IMR-90 (cell line): ENCODE measurements around the gene SDK1. TPM values are rescaled to one million over a fixed set of nuclear protein-coding genes. Genes with fewer than 3 reads are reported as not detected.

ENCODE experiments used
- ATAC-seq: fragments of 200-7000 bp; cut with Tn5 transposase; 2 replicates; pipeline ENCODE4 v1.9.1; 2020; ENCODE audit warnings: low read depth, mild to moderate bottlenecking, moderate library complexity
- BruUV-seq: library from RNA; stranded (reverse); fragments of 400-500 nt; replicated peaks from 2 replicates; lab custom pipeline; 2021; lab: Mats Ljungman, UMichigan
- CTCF ChIA-PET: fragments of 300-600 bp; formaldehyde crosslinking; extraction: SDS; loops from one replicate; lab custom pipeline; 2021; ENCODE audit warnings: antibody characterized with exemption; lab: Yijun Ruan, JAX
- POLR2A ChIA-PET: fragments of 300-600 bp; sonication (Branson Sonifier 250); formaldehyde crosslinking; loops from one replicate; lab custom pipeline; 2022; ENCODE audit warnings: antibody characterized with exemption; ENCODE audit not compliant: unreplicated experiment; lab: Charles Lee
- DNase-seq: peaks from one replicate; pipeline ENCODE4 v3.0.0; 2013
- H2AFZ ChIP-seq: replicated peaks from 2 replicates; pipeline ENCODE3; 2013; ENCODE audit warnings: low read length, mild to moderate bottlenecking; ENCODE audit not compliant: poor library complexity
- H2AK5ac ChIP-seq: 2 replicates; pipeline ENCODE4 v1.6.1; 2013; ENCODE audit warnings: low read depth, low read length, inconsistent platforms
- H2AK9ac ChIP-seq: replicated peaks from 2 replicates; pipeline ENCODE3; 2013; ENCODE audit warnings: mild to moderate bottlenecking, low read depth, low read length, moderate library complexity; ENCODE audit not compliant: poor library complexity
- H2BK120ac ChIP-seq: 2 replicates; pipeline ENCODE4 v1.6.1; 2013; ENCODE audit warnings: low read depth, low read length, inconsistent platforms
- H2BK15ac ChIP-seq: 3 replicates; pipeline ENCODE4 v1.6.1; 2013; ENCODE audit warnings: low read depth, low read length, inconsistent platforms
- H2BK20ac ChIP-seq: 2 replicates; pipeline ENCODE4 v1.6.1; 2013; ENCODE audit warnings: low read depth, mild to moderate bottlenecking, inconsistent platforms, low read length, moderate library complexity
- H2BK5ac ChIP-seq: 2 replicates; pipeline ENCODE4 v1.6.1; 2013; ENCODE audit warnings: mild to moderate bottlenecking, low read depth, low read length, inconsistent platforms; ENCODE audit not compliant: poor library complexity, severe bottlenecking
- H3K14ac ChIP-seq: replicated peaks from 2 replicates; pipeline ENCODE4 v1.6.1; 2013; ENCODE audit warnings: low read depth, low read length, inconsistent platforms
- H3K18ac ChIP-seq: 2 replicates; pipeline ENCODE4 v1.6.1; 2013; ENCODE audit warnings: low read depth, low read length, control low read depth
- H3K23ac ChIP-seq: 2 replicates; pipeline ENCODE4 v1.6.1; 2013; ENCODE audit warnings: low read depth, low read length, inconsistent platforms
- H3K27ac ChIP-seq: 2 replicates; pipeline ENCODE4 v1.5.1; 2013; ENCODE audit warnings: mild to moderate bottlenecking, control low read depth, low read length; ENCODE audit not compliant: insufficient read depth
- H3K27me3 ChIP-seq: 2 replicates; pipeline ENCODE4 v1.6.1; 2013; ENCODE audit warnings: low read length; ENCODE audit not compliant: control insufficient read depth, insufficient read depth
- H3K36me3 ChIP-seq: 2 replicates; pipeline ENCODE4 v1.6.1; 2013; ENCODE audit warnings: low read length, mixed read lengths; ENCODE audit not compliant: control insufficient read depth, insufficient read depth
- H3K4ac ChIP-seq: 2 replicates; pipeline ENCODE4 v1.6.1; 2013; ENCODE audit warnings: low read depth, low read length, inconsistent platforms
- H3K4me1 ChIP-seq: 2 replicates; pipeline ENCODE4 v1.6.1; 2013; ENCODE audit warnings: low read length, mixed read lengths; ENCODE audit not compliant: control insufficient read depth, insufficient read depth
- H3K4me2 ChIP-seq: 2 replicates; pipeline ENCODE4 v1.6.1; 2013; ENCODE audit warnings: low read depth, mild to moderate bottlenecking, control low read depth, low read length, moderate library complexity
- H3K4me3 ChIP-seq: 2 replicates; pipeline ENCODE4 v1.5.1; 2013; ENCODE audit warnings: low read depth, mild to moderate bottlenecking, control low read depth, low read length, moderate library complexity; ENCODE audit not compliant: insufficient read depth
- H3K56ac ChIP-seq: 2 replicates; pipeline ENCODE4 v1.6.1; 2013; ENCODE audit warnings: low read length, inconsistent platforms; ENCODE audit not compliant: insufficient read depth; ENCODE audit errors: extremely low read depth
- H3K79me1 ChIP-seq, 2 experiments: 2 replicates each; pipeline ENCODE4 v1.6.1; 2013; ENCODE audit warnings: low read length in 2 of 2, inconsistent platforms in 1 of 2, low read depth in 1 of 2
- H3K9ac ChIP-seq: 2 replicates; pipeline ENCODE4 v1.6.1; 2013; ENCODE audit warnings: low read depth, low read length, control low read depth
- H3K9me1 ChIP-seq: 2 replicates; pipeline ENCODE4 v1.6.1; 2013; ENCODE audit warnings: low read length, inconsistent platforms; ENCODE audit not compliant: insufficient read depth
- H3K9me3 ChIP-seq: 2 replicates; pipeline ENCODE4 v1.6.1; 2013; ENCODE audit warnings: low read length; ENCODE audit not compliant: control insufficient read depth, insufficient read depth
- H4K20me1 ChIP-seq: 2 replicates; pipeline ENCODE4 v1.6.1; 2013; ENCODE audit warnings: low read length, inconsistent platforms; ENCODE audit not compliant: insufficient read depth
- H4K5ac ChIP-seq: 2 replicates; pipeline ENCODE4 v1.6.1; 2013; ENCODE audit warnings: mild to moderate bottlenecking, low read depth, low read length, control low read depth
- H4K8ac ChIP-seq, 2 experiments: 2 replicates each; pipeline ENCODE4 v1.6.1; 2013; ENCODE audit warnings: low read depth in 2 of 2, low read length in 2 of 2, control low read depth in 1 of 2, inconsistent platforms in 1 of 2
- H4K91ac ChIP-seq: 2 replicates; pipeline ENCODE4 v1.6.1; 2013; ENCODE audit warnings: low read depth, low read length, inconsistent platforms; ENCODE audit not compliant: insufficient read depth
- MAZ ChIP-seq: IDR thresholded peaks from 2 replicates; pipeline ENCODE4 v1.6.1; 2012; ENCODE audit warnings: low read depth, mild to moderate bottlenecking, low read length, improper control_type of control experiment, moderate library complexity, borderline replicate concordance
- RCOR1 ChIP-seq: IDR thresholded peaks from 2 replicates; pipeline ENCODE4 v1.6.1; 2012; ENCODE audit warnings: mild to moderate bottlenecking, low read length, improper control_type of control experiment; ENCODE audit not compliant: insufficient replicate concordance
- WGBS, 2 experiments: methylation state at CpG; one replicate each; pipeline versions ENCODE4 v1.1.5 to v1.1.7; 2013; ENCODE audit warnings: missing lambda C conversion rate in 2 of 2; ENCODE audit not compliant: insufficient read length in 1 of 2; ENCODE audit errors: extremely low coverage in 2 of 2; 5-methylcytosine and 5-hydroxymethylcytosine counted together
- dilution Hi-C: fragments of 300-500 bp; cut with HindIII; formaldehyde crosslinking; loops from one replicate; pipeline ENCODE4 v1.14.3; 2018; ENCODE audit warnings: low sequenced_read_pairs; ENCODE audit not compliant: unreplicated experiment
- in situ Hi-C: fragments of 300-500 bp; cut with MboI; formaldehyde crosslinking; loops from 3 replicates; pipeline ENCODE4 v1.14.3; 2019; ENCODE audit warnings: low sequenced_read_pairs, inconsistent platforms, mixed read lengths
- intact Hi-C: fragments of 100-400 bp; cut with micrococcal nuclease; formaldehyde crosslinking; loops from 2 replicates; pipeline ENCODE4 v1.10.0; 2022
- polyA plus RNA-seq, 3 experiments: library from polyadenylated mRNA; depleted of rRNA; stranded (reverse); fragments of >200 nt; gene quantifications; 2 replicates each; pipeline ENCODE4 v1.2.3, GENCODE V29; 2012; ENCODE audit warnings: low replicate concordance in 1 of 3
- total RNA-seq: library from RNA; depleted of rRNA; stranded (reverse); fragments of >200 nt; gene quantifications from 2 replicates; pipeline ENCODE4 v1.2.3, GENCODE V29; 2012

SDK1 gene
- total and polyA plus RNA-seq, 2 of the 4 experiments (the other 2 are of a cell fraction): 1.5 to 1.6 TPM

DNA sequence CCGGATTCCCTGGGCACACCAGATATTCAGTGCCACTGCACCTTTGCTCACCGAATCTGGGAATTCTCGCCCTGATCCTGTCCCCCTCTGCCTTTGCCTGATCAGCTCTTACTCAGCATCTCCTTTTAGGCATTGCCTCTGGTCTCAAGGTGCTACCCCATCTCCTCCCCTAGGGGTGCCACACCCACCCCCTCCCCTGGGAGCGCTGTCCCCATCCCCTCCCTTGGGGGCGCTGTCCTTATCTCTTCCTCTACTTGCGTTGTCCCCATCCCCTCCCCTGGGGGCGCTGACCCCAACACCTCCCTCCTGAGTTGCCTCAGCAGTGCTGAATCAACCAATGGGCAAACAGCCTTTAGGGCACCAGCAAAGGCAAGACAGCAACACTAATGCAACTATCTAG is 694.1 kb downstream of the SDK1 start:
- Histone ChIP-seq H2BK120ac (no peak overlapping the region), H4K8ac (no peak overlapping the region), H3K14ac (no peak overlapping the region), H2AK9ac (no peak overlapping the region), H3K9me3 (peaks cover 10% of the 10 kb centered on the region; the same call in 1 of the 2 replicates), H3K36me3 (no peaks in the 10 kb centered on the region), H3K4me3 (no peak overlapping the region), H3K27me3 (no peaks in the 10 kb centered on the region; the same call in 1 of the 2 replicates), H3K27ac (no peak overlapping the region), H4K91ac (no peak overlapping the region), H4K20me1 (no peaks in the 10 kb centered on the region), H4K5ac (no peak overlapping the region), H2BK20ac (no peak overlapping the region), H3K23ac (no peak overlapping the region), H2AK5ac (no peak overlapping the region), H2BK15ac (no peak overlapping the region), H3K4me1 (peaks cover 11% of the 10 kb centered on the region; the same call in 1 of the 2 replicates), H3K4me2 (no peak overlapping the region), H2AFZ (no peak overlapping the region), H3K9me1 (no peaks in the 10 kb centered on the region), H3K79me1 (no peaks in the 10 kb centered on the region), H3K4ac (no peak overlapping the region), H3K9ac (no peak overlapping the region), H2BK5ac (no peak overlapping the region), H3K18ac (no peak overlapping the region), H3K56ac (no peak overlapping the region)
- ChIA-PET CTCF (no interaction called here), POLR2A (no interaction called here)
- BruUV-seq: no TSS peak
- ATAC-seq (no peak), DNase-seq (no peak)
- dilution Hi-C loops (no loop called here), in situ Hi-C loops (no loop called here), intact Hi-C loops (no loop called here)
- 57% methylated on average over 4 of the region's 7 CpGs; no CpG with 5 or more reads in 1 of the 2 experiments for WGBS, 2 experiments
- TF ChIP-seq MAZ: no peak
- TF ChIP-seq RCOR1: no peak
